GM19467 (cell line): ENCODE measurements around the gene POTEM.
"Not testable (repeated sequence)": the region's sequence is repeated elsewhere in the genome, so short reads cannot be mapped to it uniquely, and the experiment has no call there.

Experiments
- ATAC-seq: cut with Tn5 transposase; IDR thresholded peaks from one replicate; pipeline ENCODE4 v1.9.1; 2021; ENCODE audit warnings: mild to moderate bottlenecking, moderate library complexity; ENCODE audit not compliant: unreplicated experiment

Gene POTEM

GRCh38 chr14:18967134-18967533 is at the start of gene POTEM:
Gene POTEM, plus strand, starts transcription at chr14:18967434. Its CDS starts 52 bp downstream, at chr14:18967486.
- ATAC-seq = not testable (repeated sequence)

DNA sequence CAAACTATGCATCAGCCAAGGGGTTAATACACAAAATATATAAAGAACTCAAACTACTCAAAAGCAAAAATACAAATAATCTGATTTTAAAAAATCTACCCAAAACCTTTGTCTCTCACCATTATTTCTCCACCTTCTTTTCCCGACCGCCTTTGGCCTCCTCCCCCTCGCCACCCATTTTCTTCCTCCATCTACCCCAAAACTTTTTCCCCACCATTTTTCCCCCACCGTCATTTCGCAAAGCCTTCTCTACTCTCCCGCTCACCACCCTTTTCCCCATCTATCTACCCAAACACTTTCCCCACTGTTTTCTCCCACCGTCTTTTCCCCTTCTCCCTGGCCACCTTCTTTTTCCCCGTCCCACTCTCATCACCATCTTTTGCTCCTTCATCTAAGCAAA is 48.9 kb upstream of the POTEM start:
- ATAC-seq = not testable (repeated sequence)

- ATAC-seq = not testable (repeated sequence)
Observed at GRCh38 chr14:18920052-18920451, 47.2 kb upstream of the POTEM start.

DNA sequence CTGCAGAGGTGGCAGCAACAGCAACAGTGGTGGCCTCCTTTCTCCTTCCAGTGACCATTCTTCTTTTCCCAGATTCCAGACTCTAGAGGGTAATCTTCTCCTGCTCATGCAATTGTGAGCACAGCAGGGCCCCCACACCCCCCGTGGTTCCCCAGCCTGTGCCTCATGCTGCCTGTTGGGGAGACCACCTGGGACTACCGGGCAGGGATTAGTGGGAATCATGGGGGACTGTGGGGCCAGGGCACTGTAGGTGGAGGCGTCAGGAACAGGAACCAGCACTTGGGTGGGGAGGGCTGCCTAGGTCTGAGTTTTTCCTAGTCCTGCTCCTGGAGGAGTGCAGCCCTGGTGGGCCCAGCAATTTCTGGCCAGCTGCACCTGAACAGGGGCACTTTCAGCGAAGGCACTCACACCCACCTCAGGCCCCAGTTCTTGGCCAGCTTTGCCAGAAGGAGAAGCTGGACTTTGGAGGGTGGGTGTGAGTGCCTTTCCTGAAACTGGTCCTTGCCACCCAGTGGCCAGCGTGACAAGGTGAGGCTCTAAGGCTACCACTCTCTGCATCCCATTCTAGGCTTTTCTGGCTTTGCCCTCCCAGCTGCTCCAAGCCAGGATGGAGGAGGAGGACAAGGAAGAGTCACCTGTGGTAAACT is 46.1 kb upstream of the POTEM start:
- not testable (repeated sequence) for ATAC-seq

DNA sequence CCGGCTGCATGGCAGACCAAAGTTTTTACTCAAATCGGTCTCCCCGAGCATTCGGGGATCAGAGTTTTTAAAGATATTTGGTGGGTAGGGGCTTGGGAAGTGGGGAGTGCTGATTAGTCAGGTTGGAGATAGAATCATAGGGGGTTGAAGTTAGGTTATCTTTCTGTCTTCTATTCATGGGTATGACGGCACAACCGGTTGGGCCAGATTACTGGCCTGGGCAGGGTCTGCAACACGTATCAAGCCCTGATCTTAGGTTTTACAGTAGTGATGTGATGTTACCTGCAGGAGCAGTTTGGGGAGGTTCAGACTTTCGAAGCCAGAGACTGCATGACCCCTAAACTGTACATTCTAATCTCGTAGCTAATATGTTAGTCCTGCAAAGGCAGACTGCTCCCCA is 30.4 kb upstream of the POTEM start:
- not testable (repeated sequence) for ATAC-seq

GRCh38 chr14:18938733-18939132 is 28.5 kb upstream of the POTEM start:
- ATAC-seq = not testable (repeated sequence)

DNA sequence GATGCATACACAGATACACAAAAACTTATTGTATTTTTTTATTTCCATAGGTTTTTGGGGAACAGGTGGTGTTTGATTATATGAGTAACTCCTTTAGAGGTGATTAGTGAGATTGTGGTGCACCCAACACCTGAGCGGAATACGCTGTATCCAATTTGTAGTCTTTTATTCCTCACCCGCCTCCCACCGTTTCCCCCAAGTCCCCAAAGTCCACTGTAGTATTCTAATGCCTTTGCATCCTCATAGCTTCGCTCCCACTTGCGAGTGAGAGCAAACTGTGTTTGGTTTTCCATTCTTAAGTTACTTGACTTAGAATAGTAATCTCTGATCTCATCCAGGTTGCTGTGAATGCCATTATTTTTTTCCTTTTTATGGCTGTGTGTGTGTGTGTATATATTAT is 17.3 kb upstream of the POTEM start:
- not testable (repeated sequence) for ATAC-seq

DNA sequence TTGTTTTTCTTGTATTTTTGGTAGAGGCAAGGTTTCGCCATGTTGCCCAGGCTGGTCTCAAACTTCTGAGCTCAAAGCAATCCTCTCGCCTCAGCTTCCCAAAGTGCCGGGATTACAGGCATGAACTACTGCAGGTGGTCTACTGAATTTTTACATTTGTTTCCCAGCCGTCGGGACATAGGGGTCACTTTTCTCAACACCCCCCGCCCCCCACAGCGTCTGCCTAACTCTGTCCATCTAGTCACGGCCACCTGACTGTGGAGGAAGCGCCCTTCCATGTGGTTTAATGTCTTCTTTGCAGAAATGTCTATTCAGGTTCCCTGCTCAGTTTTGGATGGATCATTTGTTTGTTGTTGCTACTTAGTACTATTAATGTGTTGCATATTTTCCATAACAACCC is 14.1 kb upstream of the POTEM start:
- not testable (repeated sequence) for ATAC-seq

- ATAC-seq = not testable (repeated sequence)
Observed at GRCh38 chr14:18955816-18956215, 11.4 kb upstream of the POTEM start.

- ATAC-seq = not testable (repeated sequence)
Observed at GRCh38 chr14:18961576-18961975, 5.7 kb upstream of the POTEM start.

DNA sequence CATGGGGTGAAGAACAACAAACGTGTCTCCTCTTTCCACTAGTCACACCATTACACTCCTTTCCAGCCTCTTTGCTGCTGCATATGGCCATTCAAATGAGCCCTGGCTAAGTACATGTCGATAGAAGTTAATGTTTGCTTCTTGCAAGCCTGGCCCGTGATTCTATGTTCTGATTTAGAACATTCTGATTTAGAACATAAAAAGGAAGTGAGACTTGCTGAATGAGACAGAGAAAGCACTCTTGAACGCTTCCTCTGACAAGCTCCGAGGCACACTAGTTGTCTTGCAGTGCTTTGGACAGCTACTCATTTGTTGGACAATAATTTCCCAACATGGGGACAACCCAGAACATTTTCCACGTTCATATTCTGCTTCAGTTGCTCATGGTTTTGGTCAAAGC is 5.1 kb upstream of the POTEM start:
- peak; percentile 58 for ATAC-seq

GRCh38 chr14:18963276-18963675 is 4.0 kb upstream of the POTEM start:
- ATAC-seq = not testable (repeated sequence)

GRCh38 chr14:18964878-18965277 is 2.4 kb upstream of the POTEM start:
- ATAC-seq = not testable (repeated sequence)

- not testable (repeated sequence) for ATAC-seq
Observed at GRCh38 chr14:19002566-19002965, 35.3 kb downstream of the POTEM start.

- not testable (repeated sequence) for ATAC-seq
Observed at GRCh38 chr14:19006490-19006889, 39.3 kb downstream of the POTEM start.

DNA sequence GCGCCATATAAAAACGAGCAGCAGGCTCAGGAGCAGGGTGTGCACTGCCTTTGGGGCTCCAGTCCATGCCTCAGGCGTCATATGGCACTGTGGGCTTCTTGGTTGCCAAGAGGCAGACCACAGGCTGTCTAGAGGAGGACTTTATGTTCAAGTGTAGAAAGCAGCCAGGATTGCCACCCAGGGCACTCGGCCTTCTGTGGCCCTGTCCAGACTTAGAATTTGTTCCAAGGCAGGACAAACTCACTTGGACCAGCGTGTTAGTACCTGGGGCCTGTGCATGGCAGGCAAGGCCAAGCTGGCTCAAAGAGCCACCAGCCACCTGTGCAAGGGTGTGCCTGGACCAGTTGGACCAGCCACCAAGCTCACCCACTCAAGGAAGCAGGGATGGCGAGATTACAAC is 40.4 kb downstream of the POTEM start:
- ATAC-seq = not testable (repeated sequence)

- ATAC-seq = not testable (repeated sequence)
Observed at GRCh38 chr14:19011029-19011428, 43.8 kb downstream of the POTEM start.

GRCh38 chr14:19011703-19012102 is 44.5 kb downstream of the POTEM start:
- ATAC-seq = not testable (repeated sequence)

- ATAC-seq = not testable (repeated sequence)
Observed at GRCh38 chr14:19015185-19015584, 48.0 kb downstream of the POTEM start.

- ATAC-seq = not testable (repeated sequence)
Observed at GRCh38 chr14:19025080-19025589, 57.9 kb downstream of the POTEM start.

DNA sequence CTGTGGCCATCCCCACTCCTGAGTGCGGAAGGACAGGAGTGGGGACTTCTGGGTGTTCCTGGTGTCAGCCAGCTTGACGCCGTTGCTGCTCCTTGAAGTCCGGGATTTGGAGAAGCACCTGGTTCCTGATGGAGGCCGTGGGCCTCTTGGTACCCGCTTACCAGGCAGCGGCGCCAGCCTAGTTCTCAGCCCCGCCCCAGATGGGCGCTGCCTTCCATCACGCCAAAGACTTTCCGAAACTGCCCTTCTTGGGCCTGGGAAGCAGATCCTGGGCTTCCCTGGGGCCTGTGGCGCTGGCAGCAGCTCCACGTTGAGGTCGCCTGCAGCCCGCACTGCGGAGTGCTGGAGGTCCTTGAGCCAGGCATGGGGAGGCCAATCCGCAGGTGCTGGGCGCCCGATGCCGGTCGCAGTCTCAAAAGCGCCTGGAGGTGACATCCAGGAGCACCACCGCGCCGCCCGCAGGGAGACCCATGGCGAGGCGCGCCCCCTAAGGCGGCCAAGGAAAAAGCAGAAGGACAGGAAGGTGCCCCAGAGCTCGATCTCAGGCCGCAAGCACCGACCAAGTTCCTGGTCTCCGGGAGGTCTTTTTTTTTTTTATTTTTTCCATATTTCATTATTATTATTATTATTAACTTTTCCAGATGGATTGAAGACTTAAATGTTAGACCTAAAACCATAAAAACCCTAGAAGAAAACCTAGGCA is 59.6 kb downstream of the POTEM start:
- ATAC-seq = not testable (repeated sequence)

DNA sequence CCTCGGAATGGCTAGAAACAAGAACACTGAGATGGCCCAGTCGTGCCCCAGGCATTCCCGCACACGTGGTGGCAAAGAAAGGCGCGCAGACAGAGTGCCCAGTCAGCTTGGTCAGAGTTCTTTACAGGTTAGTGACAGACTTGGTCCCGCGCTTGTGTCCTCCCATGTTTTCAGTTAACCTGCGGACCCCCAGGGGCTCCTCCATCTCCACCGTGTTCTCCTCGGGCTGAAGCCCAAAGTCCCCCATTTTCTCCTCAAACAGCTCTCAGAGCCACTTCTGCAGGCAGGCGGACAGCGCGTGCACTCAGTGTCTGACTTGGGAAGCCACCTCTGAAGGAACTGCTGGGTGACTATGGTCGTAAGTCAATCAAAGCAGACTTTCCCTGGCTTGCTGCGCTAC is 60.7 kb downstream of the POTEM start:
- not testable (repeated sequence) for ATAC-seq
